SK-N-SH (cell line): ENCODE measurements around the gene PKN1.

ENCODE experiments used
- CTCF ChIP-seq: fragments of 200-600 bp; sonication (generic); IDR thresholded peaks from 2 replicates; pipeline ENCODE4 v1.6.1; 2017; ENCODE audit warnings: antibody characterized with exemption, mild to moderate bottlenecking, moderate library complexity
- TAF1 ChIP-seq: IDR thresholded peaks from 2 replicates; pipeline ENCODE4 v1.6.1; 2012; ENCODE audit warnings: low read depth, mild to moderate bottlenecking, low read length, moderate library complexity, borderline replicate concordance

GRCh38 chr19:14391156-14391821 lies 41.8 kb upstream of the PKN1 start:
- TF ChIP-seq TAF1 (no peak), CTCF (no peak)
